ENCODE results near the gene RASA1.

Gene RASA1

DNA sequence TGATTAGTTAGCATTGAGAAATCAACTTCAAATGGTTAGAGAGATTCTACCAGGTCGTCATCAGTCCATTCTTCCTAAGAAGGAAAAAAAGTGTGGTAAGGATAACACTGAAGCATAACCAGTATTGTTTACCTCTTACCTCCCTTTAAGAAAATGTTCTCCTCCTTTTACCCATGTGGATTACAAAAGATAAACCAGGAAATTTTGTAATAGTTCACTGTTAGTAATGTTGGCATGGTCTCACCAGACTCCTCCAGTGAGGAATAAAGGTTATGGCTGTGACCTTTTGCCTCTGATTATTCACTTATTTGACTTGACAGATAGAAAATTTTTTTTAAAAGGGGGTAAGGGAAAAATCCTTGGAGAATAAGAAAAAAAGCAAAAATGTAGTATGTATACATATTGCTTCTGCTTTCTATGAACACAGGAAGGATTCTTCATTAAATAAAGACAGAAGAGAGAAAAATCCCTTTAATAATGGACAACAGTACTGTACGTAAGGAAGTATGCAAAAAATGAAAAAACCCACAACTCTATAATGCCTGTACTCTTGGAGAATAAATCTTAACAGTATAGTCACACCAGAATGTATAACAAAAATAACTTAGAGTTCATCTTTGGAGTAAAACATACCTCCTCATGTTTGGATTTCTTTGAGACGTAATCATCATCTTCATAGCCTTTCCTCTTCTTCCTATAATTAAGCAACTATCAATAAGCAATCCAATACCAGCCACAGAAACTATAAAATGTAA is 126.9 kb downstream of the RASA1 start:
- Histone ChIP-seq H3K4me2 (ENCODE audit: insufficient read depth, low read length) (no peak overlapping the region), H4K20me1 (ENCODE audit: insufficient read depth, low read length) (peaks cover 3% of the 10 kb centered on the region; the same call in 1 of the 2 replicates), H3K9ac (ENCODE audit: low read depth, low read length) (no peak overlapping the region), H3K27ac (ENCODE audit: low read length) (no peak overlapping the region), H3K9me3 (ENCODE audit: insufficient read depth, low read length, severe bottlenecking) (no peaks in the 10 kb centered on the region), H3K4me1 (ENCODE audit: insufficient read depth, low read length) (no peaks in the 10 kb centered on the region), H3K36me3 (ENCODE audit: insufficient read depth, low read length) (peaks cover 96% of the 10 kb centered on the region), H2AFZ (ENCODE audit: low read depth, low read length) (no peak overlapping the region), H3K4me3 (ENCODE audit: low read depth in 1 of 2, low read length in 2 of 2) (no peak overlapping the region), H3K27me3 (ENCODE audit: insufficient read depth, low read length, poor library complexity) (no peaks in the 10 kb centered on the region), H3K79me2 (ENCODE audit: insufficient read depth, low read length) (0 out of 2 replicates have a peak, but pooled peaks cover 4% of the 10 kb centered on the region)
- ATAC-seq (ENCODE audit: insufficient read depth, low read depth) (no peak), DNase-seq (no peak)
- TF ChIP-seq, protein P1, sequence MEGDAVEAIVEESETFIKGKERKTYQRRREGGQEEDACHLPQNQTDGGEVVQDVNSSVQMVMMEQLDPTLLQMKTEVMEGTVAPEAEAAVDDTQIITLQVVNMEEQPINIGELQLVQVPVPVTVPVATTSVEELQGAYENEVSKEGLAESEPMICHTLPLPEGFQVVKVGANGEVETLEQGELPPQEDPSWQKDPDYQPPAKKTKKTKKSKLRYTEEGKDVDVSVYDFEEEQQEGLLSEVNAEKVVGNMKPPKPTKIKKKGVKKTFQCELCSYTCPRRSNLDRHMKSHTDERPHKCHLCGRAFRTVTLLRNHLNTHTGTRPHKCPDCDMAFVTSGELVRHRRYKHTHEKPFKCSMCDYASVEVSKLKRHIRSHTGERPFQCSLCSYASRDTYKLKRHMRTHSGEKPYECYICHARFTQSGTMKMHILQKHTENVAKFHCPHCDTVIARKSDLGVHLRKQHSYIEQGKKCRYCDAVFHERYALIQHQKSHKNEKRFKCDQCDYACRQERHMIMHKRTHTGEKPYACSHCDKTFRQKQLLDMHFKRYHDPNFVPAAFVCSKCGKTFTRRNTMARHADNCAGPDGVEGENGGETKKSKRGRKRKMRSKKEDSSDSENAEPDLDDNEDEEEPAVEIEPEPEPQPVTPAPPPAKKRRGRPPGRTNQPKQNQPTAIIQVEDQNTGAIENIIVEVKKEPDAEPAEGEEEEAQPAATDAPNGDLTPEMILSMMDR (IDR thresholded peaks at IDR 0.05; ENCODE audit: borderline replicate concordance, extremely low read depth, low read length, poor library complexity, severe bottlenecking): no peak
- no peak for TF ChIP-seq EZH2 (IDR thresholded peaks at IDR 0.05; ENCODE audit: borderline replicate concordance, low read depth, low read length, severe bottlenecking)

DNA sequence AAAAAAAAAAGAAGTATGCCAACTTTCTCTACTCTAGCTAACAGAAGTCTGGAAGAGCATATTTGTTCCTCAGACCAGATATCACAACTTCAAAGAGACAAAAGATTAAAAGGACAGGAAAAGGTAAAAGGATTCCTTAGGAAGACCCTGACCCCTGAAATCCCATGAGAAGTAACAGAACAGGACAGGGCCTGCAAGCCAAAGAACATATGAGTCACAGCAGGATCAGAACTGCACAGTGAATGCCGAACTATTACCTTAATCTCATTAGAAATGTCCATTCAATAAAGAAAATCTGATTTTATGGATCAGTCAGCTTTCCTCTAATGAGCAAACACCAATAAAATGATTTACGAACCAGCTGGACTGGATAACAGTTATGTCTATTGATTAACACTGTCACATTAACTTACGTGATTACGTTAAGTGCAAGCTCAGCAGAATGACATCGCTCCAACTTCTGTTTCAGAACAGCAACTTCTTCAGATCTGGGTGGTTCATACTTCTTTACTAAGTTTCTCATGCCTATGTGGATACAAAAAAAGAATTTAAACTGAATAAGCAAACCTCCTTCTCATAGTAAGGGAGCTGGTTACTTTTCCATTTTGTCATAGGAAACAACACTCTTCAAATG is 131.4 kb downstream of the RASA1 start:
- Histone ChIP-seq H3K9ac (ENCODE audit: low read depth, low read length) (no peak overlapping the region), H3K4me2 (ENCODE audit: insufficient read depth, low read length) (no peak overlapping the region), H4K20me1 (ENCODE audit: insufficient read depth, low read length) (peaks cover 12% of the 10 kb centered on the region), H3K4me1 (ENCODE audit: insufficient read depth, low read length) (no peaks in the 10 kb centered on the region), H3K9me3 (ENCODE audit: insufficient read depth, low read length, severe bottlenecking) (no peaks in the 10 kb centered on the region), H3K36me3 (ENCODE audit: insufficient read depth, low read length) (peaks cover 91% of the 10 kb centered on the region), H3K79me2 (ENCODE audit: insufficient read depth, low read length) (0 out of 2 replicates have a peak, but pooled peaks cover 9% of the 10 kb centered on the region), H2AFZ (ENCODE audit: low read depth, low read length) (no peak overlapping the region), H3K27ac (ENCODE audit: low read length) (no peak overlapping the region), H3K27me3 (ENCODE audit: insufficient read depth, low read length, poor library complexity) (no peaks in the 10 kb centered on the region), H3K4me3 (ENCODE audit: low read depth in 1 of 2, low read length in 2 of 2) (no peak overlapping the region)
- DNase-seq: no peak
- TF ChIP-seq, protein P1 (IDR thresholded peaks at IDR 0.05; ENCODE audit: borderline replicate concordance, extremely low read depth, low read length, poor library complexity, severe bottlenecking): no peak
- TF ChIP-seq EZH2 (IDR thresholded peaks at IDR 0.05; ENCODE audit: borderline replicate concordance, low read depth, low read length, severe bottlenecking): no peak
- no peak for ATAC-seq (ENCODE audit: insufficient read depth, low read depth)

DNA sequence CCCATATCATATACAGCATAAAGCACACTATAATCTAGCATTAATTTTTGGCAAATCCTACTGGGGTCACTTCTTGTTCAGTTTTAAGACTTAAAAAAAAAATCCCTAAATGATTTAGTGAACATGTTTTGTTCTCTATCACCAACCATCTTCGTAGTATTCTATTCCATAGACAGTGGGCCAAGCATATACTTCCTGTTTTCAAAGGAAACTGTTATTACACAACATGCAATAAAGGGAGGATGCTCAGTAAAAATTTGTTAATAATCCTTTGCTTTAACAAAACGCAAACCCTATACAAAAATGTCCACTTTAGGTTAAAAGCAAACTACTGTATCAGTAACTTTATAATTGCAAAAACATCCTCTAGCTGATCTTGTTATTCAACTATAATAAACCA is 132.0 kb downstream of the RASA1 start:
- no peaks in the 10 kb centered on the region for H3K9me3 ChIP-seq (ENCODE audit: insufficient read depth, low read length, severe bottlenecking)
- no peak overlapping the region for H3K9ac ChIP-seq (ENCODE audit: low read depth, low read length)
- TF ChIP-seq, protein P1 (IDR thresholded peaks at IDR 0.05; ENCODE audit: borderline replicate concordance, extremely low read depth, low read length, poor library complexity, severe bottlenecking): no peak
- TF ChIP-seq EZH2 (IDR thresholded peaks at IDR 0.05; ENCODE audit: borderline replicate concordance, low read depth, low read length, severe bottlenecking): no peak
- DNase-seq (no peak), ATAC-seq (ENCODE audit: insufficient read depth, low read depth) (no peak)
- H3K4me2 ChIP-seq (ENCODE audit: insufficient read depth, low read length): no peak overlapping the region
- H4K20me1 ChIP-seq (ENCODE audit: insufficient read depth, low read length): peaks cover 12% of the 10 kb centered on the region
- H3K27ac ChIP-seq (ENCODE audit: low read length): no peak overlapping the region
- no peak overlapping the region for H2AFZ ChIP-seq (ENCODE audit: low read depth, low read length)
- H3K4me3 ChIP-seq (ENCODE audit: low read depth in 1 of 2, low read length in 2 of 2): no peak overlapping the region
- no peaks in the 10 kb centered on the region for H3K4me1 ChIP-seq (ENCODE audit: insufficient read depth, low read length)
- H3K27me3 ChIP-seq (ENCODE audit: insufficient read depth, low read length, poor library complexity): no peaks in the 10 kb centered on the region
- H3K36me3 ChIP-seq (ENCODE audit: insufficient read depth, low read length): peaks cover 92% of the 10 kb centered on the region
- 0 out of 2 replicates have a peak, but pooled peaks cover 9% of the 10 kb centered on the region for H3K79me2 ChIP-seq (ENCODE audit: insufficient read depth, low read length)
